ENCODE data around the gene ADD1. TPM values are rescaled to one million over a fixed set of nuclear protein-coding genes. Genes with fewer than 3 reads are reported as not detected.

The ADD1 gene
- total RNA-seq, 4 donors from 2014 or later = 122 to 299 (median 196) TPM

DNA sequence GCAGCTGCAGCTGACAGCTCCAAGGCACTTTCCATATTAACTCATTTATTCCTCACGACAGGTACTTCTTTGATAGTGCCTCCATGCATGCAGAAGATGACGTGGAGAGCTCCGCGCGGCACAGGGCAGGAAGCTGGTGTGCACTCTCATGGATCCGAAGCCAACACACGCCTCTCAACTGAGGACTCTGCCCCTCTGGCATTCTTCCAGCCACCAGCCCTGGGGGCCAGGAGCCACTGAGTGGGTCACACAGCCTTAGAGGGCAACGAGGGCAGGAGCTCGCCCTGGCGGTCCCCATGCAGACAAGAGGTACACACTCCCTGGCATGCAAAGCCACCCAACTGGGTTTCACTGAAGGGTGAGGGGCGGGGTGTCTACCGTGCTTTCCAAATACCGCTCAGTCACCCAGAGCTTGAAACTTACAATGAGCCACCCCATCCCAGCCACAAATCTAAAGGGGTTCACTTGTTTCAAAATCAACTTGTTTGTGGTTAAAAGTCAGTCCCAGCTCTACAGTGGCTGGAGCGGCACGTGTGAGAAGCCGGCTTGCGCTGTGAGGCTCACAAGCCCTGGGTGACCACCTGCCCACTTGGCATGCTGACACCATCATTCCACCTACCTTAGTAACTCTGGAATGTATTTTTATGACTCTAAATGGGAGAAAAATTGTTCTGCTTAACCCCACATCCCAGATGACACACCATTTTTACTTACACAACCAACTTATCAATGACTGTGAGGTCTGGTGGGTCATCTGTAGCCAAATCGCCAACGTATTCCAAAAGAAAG, 103.4 kb downstream of the ADD1 start:
- no peak overlapping the region for H3K4me3 ChIP-seq
- H3K4me1 ChIP-seq = peaks cover 12% of the 10 kb centered on the region
- no peaks in the 10 kb centered on the region for H3K27me3 ChIP-seq
- peak in 1 of 2 donors; percentile 55 for DNase-seq (ENCODE audit: low spot score in 2 of 2)
- 91% methylated on average over 19 of the region's 19 CpGs for WGBS
- H3K9me3 ChIP-seq = no peaks in the 10 kb centered on the region
- H3K27ac ChIP-seq = peak overlapping the region; percentile 28
- H3K36me3 ChIP-seq = peaks cover 100% of the 10 kb centered on the region
- no peak for TF ChIP-seq EP300 (IDR thresholded peaks at IDR 0.05)
- TF ChIP-seq POLR2AphosphoS5 (IDR thresholded peaks at IDR 0.05) = no peak
- TF ChIP-seq POLR2A (IDR thresholded peaks at IDR 0.05) = no peak
- TF ChIP-seq, protein P1, sequence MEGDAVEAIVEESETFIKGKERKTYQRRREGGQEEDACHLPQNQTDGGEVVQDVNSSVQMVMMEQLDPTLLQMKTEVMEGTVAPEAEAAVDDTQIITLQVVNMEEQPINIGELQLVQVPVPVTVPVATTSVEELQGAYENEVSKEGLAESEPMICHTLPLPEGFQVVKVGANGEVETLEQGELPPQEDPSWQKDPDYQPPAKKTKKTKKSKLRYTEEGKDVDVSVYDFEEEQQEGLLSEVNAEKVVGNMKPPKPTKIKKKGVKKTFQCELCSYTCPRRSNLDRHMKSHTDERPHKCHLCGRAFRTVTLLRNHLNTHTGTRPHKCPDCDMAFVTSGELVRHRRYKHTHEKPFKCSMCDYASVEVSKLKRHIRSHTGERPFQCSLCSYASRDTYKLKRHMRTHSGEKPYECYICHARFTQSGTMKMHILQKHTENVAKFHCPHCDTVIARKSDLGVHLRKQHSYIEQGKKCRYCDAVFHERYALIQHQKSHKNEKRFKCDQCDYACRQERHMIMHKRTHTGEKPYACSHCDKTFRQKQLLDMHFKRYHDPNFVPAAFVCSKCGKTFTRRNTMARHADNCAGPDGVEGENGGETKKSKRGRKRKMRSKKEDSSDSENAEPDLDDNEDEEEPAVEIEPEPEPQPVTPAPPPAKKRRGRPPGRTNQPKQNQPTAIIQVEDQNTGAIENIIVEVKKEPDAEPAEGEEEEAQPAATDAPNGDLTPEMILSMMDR (IDR thresholded peaks at IDR 0.05) = no peak

DNA sequence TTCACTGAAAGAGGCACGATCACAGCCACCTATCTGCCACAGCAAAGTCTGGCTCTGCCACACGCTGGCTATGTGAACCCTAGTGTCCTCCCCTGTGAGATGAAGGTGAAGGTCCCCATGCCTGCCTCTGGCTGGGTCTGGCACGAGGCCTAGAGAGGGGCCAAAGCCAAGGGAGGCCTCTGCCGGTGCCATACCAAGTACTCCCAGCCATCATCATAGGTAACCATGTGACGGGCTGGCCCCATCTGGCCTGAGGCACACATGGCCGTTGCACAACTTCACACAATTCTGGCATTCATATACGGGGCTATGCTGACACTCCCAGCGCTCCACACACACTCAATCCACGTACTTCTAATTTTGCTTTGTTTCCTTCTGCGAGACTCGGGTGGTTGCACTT, 104.3 kb downstream of the ADD1 start:
- H3K36me3 ChIP-seq = peaks cover 100% of the 10 kb centered on the region
- no peak for DNase-seq (ENCODE audit: low spot score in 2 of 2)

DNA sequence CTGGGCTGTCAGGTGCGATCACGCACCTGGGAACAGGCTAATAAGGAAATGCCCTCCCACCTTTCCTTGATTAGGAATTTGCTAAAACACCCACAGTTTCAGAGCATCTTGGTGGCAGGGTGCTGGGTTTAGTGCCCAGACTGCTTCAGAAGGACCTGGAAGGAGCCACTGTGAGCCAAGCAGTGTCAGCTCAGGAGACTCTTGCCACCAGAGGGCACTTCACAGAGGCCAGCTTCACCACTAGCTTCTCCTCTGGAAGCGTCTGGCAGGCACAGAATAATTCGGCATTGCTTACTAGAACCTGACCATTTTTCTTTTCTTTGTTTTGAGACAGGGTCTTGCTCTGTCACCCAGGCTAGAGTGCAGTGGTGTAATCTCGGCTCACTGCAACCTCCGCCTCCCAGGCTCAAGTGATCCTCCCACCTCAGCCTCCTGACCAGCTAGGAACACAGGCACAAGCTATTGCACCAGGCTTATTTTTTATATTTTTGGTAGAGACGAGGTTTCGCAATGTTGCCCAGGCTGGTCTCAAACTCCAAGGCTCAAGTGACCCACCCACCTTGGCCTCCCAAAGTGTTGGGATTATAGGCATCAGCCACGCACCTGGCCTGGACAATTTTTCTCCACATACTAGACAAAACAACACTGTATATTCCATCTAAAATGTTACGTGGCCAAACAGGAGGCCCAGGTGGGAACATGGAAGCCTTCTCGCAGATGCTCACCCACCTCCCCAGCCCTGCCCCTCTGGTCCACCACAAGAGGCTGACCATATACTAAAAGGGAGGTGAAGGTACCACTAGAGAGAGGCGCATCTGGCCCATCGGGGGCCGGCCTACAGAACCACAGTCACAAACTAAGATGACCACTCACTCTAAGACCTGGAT, 105.5 kb downstream of the ADD1 start:
- Histone ChIP-seq H3K36me3 (peaks cover 100% of the 10 kb centered on the region), H3K4me1 (peaks cover 7% of the 10 kb centered on the region), H3K27ac (no peak overlapping the region), H3K9me3 (no peaks in the 10 kb centered on the region), H3K27me3 (no peaks in the 10 kb centered on the region), H3K4me3 (no peak overlapping the region)
- no peak for DNase-seq (ENCODE audit: low spot score in 2 of 2)
- 89% methylated on average over 14 of the region's 14 CpGs for WGBS
- no peak for TF ChIP-seq POLR2AphosphoS5 (IDR thresholded peaks at IDR 0.05)
- TF ChIP-seq, protein P1 (IDR thresholded peaks at IDR 0.05) = peak in 1 of 2 donors; percentile 46

More for the DNA sequence above, 104.3 kb downstream of the ADD1 start:
- TF ChIP-seq, protein P1 (IDR thresholded peaks at IDR 0.05) = no peak
- TF ChIP-seq POLR2AphosphoS5 (IDR thresholded peaks at IDR 0.05) = peak in 1 of 3 donors; percentile 17
- Histone ChIP-seq H3K27ac (peak overlapping the region; percentile 28), H3K9me3 (no peaks in the 10 kb centered on the region), H3K4me1 (peaks cover 9% of the 10 kb centered on the region), H3K27me3 (no peaks in the 10 kb centered on the region), H3K4me3 (no peak overlapping the region)
- 64% methylated on average over 11 of the region's 11 CpGs for WGBS

DNA sequence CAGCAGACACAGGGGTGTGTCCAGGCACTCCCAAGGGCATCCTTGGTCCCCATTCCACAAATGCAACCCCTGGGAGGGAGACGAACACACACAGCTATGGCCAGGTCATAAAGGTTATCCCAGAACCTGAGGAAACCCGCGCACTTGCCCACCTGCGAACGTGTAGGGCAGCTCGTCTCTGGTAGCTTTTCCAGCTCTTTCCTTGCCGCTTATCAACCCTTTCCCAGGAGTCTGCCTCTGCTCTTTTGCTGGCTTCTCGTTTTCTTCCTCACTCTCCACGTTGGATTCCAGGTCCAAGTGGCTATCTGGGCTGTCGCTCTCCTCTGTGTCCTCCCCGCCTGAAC, 106.1 kb downstream of the ADD1 start:
- TF ChIP-seq POLR2AphosphoS5 (IDR thresholded peaks at IDR 0.05) (no peak), EP300 (IDR thresholded peaks at IDR 0.05) (no peak), POLR2A (IDR thresholded peaks at IDR 0.05) (no peak)
- TF ChIP-seq, protein P1 (IDR thresholded peaks at IDR 0.05) = no peak
- no peaks in the 10 kb centered on the region for H3K27me3 ChIP-seq
- peaks cover 7% of the 10 kb centered on the region for H3K4me1 ChIP-seq
- H3K4me3 ChIP-seq = no peak overlapping the region
- H3K27ac ChIP-seq = no peak overlapping the region
- no peaks in the 10 kb centered on the region for H3K9me3 ChIP-seq
- H3K36me3 ChIP-seq = peaks cover 100% of the 10 kb centered on the region
- no peak for DNase-seq (ENCODE audit: low spot score in 2 of 2)
- WGBS = 93% methylated on average over 10 of the region's 11 CpGs

Data from suprapubic skin (tissue), 4 donors.